GM23338 (cell line): Measurements from ENCODE around the gene STIM2. TPM values are rescaled to one million over a fixed set of nuclear protein-coding genes. Genes with fewer than 3 reads are reported as not detected.

Experiments
- ATAC-seq: fragments of 200-7000 bp; cut with Tn5 transposase; 3 replicates; pipeline ENCODE4 v1.9.1; 2020
- DNase-seq: peaks from one replicate; pipeline ENCODE4 v3.0.0-alpha.2; 2015; ENCODE audit warnings: low spot score
- H2AFZ ChIP-seq: fragments of 200-600 bp; sonication (generic); 2 replicates; pipeline ENCODE4 v1.8.0; 2016; ENCODE audit warnings: antibody characterized with exemption, mild to moderate bottlenecking, moderate library complexity
- H3F3A ChIP-seq: fragments of 200-600 bp; sonication (generic); replicated peaks from 2 replicates; pipeline ENCODE4 v1.8.0; 2017; ENCODE audit warnings: antibody characterized with exemption, mixed run types, low read depth
- H3K27ac ChIP-seq: fragments of 200-600 bp; sonication (generic); 2 replicates; pipeline ENCODE4 v1.6.1; 2016; ENCODE audit warnings: low read depth
- H3K27me3 ChIP-seq: fragments of 200-600 bp; sonication (generic); 2 replicates; pipeline ENCODE4 v1.8.0; 2016; ENCODE audit warnings: mild to moderate bottlenecking, mixed run types, moderate library complexity; ENCODE audit not compliant: insufficient read depth
- H3K36me3 ChIP-seq: fragments of 200-600 bp; sonication (generic); 2 replicates; pipeline ENCODE4 v1.8.0; 2016; ENCODE audit warnings: mild to moderate bottlenecking; ENCODE audit not compliant: insufficient read depth
- H3K4me1 ChIP-seq: fragments of 200-600 bp; sonication (generic); 2 replicates; pipeline ENCODE4 v1.8.0; 2016; ENCODE audit warnings: mild to moderate bottlenecking, moderate library complexity; ENCODE audit not compliant: insufficient read depth
- H3K4me2 ChIP-seq: fragments of 200-600 bp; sonication (generic); 2 replicates; pipeline ENCODE4 v1.7.1; 2017; ENCODE audit warnings: mixed run types
- H3K4me3 ChIP-seq: fragments of 200-600 bp; sonication (generic); 2 replicates; pipeline ENCODE4 v1.6.1; 2016; ENCODE audit warnings: mixed run types
- H3K79me2 ChIP-seq: fragments of 200-600 bp; sonication (generic); replicated peaks from 2 replicates; pipeline ENCODE4 v1.8.0; 2017; ENCODE audit warnings: mild to moderate bottlenecking; ENCODE audit not compliant: insufficient read depth
- H3K9me2 ChIP-seq: fragments of 200-600 bp; sonication (generic); 2 replicates; pipeline ENCODE4 v1.8.0; 2017; ENCODE audit not compliant: insufficient read depth
- H4K20me1 ChIP-seq: fragments of 200-600 bp; sonication (generic); replicated peaks from 2 replicates; pipeline ENCODE4 v1.8.0; 2017; ENCODE audit warnings: mild to moderate bottlenecking; ENCODE audit not compliant: insufficient read depth
- H3K27ac Mint-ChIP-seq: 2 replicates; pipeline ENCODE4 v1.8.0; 2020; ENCODE audit warnings: inconsistent platforms, mild to moderate bottlenecking, moderate library complexity, mixed read lengths
- H3K27me3 Mint-ChIP-seq: 3 replicates; pipeline ENCODE4 v1.8.0; 2022; ENCODE audit warnings: low read depth, mild to moderate bottlenecking, moderate library complexity, mixed read lengths, inconsistent platforms; ENCODE audit not compliant: insufficient read depth, poor library complexity
- H3K36me3 Mint-ChIP-seq: 3 replicates; pipeline ENCODE4 v1.8.0; 2021; ENCODE audit warnings: low read depth, mild to moderate bottlenecking, inconsistent platforms, moderate library complexity, mixed read lengths
- H3K4me1 Mint-ChIP-seq: 3 replicates; pipeline ENCODE4 v1.8.0; 2020; ENCODE audit warnings: mild to moderate bottlenecking, inconsistent platforms, mixed read lengths
- H3K4me3 Mint-ChIP-seq: 3 replicates; pipeline ENCODE4 v1.8.0; 2021; ENCODE audit warnings: moderate library complexity, mild to moderate bottlenecking, inconsistent platforms, mixed read lengths
- H3K9me3 Mint-ChIP-seq: 3 replicates; pipeline ENCODE4 v1.8.0; 2020; ENCODE audit warnings: moderate library complexity, mild to moderate bottlenecking, inconsistent platforms, mixed read lengths
- CREB1 ChIP-seq: fragments of 250-450 bp; sonication (Bioruptor Pico); IDR thresholded peaks from 2 replicates; pipeline ENCODE4 v1.5.0; 2020; ENCODE audit warnings: low read depth, mild to moderate bottlenecking, moderate library complexity
- ETS1 ChIP-seq: IDR thresholded peaks from 2 replicates; pipeline ENCODE4 v1.6.1; 2016; ENCODE audit warnings: antibody characterized with exemption
- EZH2phosphoT487 ChIP-seq: fragments of 200-600 bp; sonication (generic); IDR thresholded peaks from one replicate; pipeline ENCODE4 v1.8.1; 2018; ENCODE audit warnings: antibody characterized with exemption; ENCODE audit not compliant: unreplicated experiment
- JUNB ChIP-seq: IDR thresholded peaks from one replicate; pipeline ENCODE4 v1.6.1; 2016; ENCODE audit warnings: antibody characterized with exemption; ENCODE audit not compliant: unreplicated experiment
- NANOG ChIP-seq: IDR thresholded peaks from 2 replicates; pipeline ENCODE4 v1.6.1; 2016; ENCODE audit warnings: antibody characterized with exemption, borderline replicate concordance
- POLR2AphosphoS5 ChIP-seq: IDR thresholded peaks from 2 replicates; pipeline ENCODE4 v1.6.1; 2016; ENCODE audit warnings: antibody characterized with exemption, low read depth
- ZNF114 ChIP-seq: fragments of 250-450 bp; sonication (Bioruptor Pico); IDR thresholded peaks from 2 replicates; pipeline ENCODE4 v1.5.0; 2020; ENCODE audit warnings: mild to moderate bottlenecking, moderate library complexity
- ZNF331 ChIP-seq: fragments of 250-450 bp; sonication (Bioruptor Pico); IDR thresholded peaks from 2 replicates; pipeline ENCODE4 v1.5.0; 2020; ENCODE audit warnings: low read depth, mild to moderate bottlenecking, moderate library complexity
- polyA plus RNA-seq: library from polyadenylated mRNA; unstranded; fragments of >200 nt; fragmentation: Nextera tagmentation; extraction: Ambion mirVana; gene quantifications from 2 replicates; pipeline ENCODE4 v1.2.1, GENCODE V29; 2016
- total RNA-seq: library from RNA; depleted of rRNA; stranded (reverse); fragments of >200 nt; shearing (Covaris generic); gene quantifications from 2 replicates; pipeline ENCODE4 v1.2.3, GENCODE V29; 2014
- TF ChIP-seq, protein P1 (sequence below): IDR thresholded peaks from one replicate; pipeline ENCODE4 v1.6.1; 2018; ENCODE audit warnings: antibody characterized with exemption; ENCODE audit not compliant: unreplicated experiment
- TF ChIP-seq, protein P2 (sequence below): fragments of 250-450 bp; sonication (Bioruptor Pico); IDR thresholded peaks from 2 replicates; pipeline ENCODE4 v1.5.0; 2020; ENCODE audit warnings: mild to moderate bottlenecking, moderate library complexity

Gene STIM2
- total and polyA plus RNA-seq, 2 experiments from 2014 or later = 13.1 to 17.8 TPM

- TF ChIP-seq, protein P1, sequence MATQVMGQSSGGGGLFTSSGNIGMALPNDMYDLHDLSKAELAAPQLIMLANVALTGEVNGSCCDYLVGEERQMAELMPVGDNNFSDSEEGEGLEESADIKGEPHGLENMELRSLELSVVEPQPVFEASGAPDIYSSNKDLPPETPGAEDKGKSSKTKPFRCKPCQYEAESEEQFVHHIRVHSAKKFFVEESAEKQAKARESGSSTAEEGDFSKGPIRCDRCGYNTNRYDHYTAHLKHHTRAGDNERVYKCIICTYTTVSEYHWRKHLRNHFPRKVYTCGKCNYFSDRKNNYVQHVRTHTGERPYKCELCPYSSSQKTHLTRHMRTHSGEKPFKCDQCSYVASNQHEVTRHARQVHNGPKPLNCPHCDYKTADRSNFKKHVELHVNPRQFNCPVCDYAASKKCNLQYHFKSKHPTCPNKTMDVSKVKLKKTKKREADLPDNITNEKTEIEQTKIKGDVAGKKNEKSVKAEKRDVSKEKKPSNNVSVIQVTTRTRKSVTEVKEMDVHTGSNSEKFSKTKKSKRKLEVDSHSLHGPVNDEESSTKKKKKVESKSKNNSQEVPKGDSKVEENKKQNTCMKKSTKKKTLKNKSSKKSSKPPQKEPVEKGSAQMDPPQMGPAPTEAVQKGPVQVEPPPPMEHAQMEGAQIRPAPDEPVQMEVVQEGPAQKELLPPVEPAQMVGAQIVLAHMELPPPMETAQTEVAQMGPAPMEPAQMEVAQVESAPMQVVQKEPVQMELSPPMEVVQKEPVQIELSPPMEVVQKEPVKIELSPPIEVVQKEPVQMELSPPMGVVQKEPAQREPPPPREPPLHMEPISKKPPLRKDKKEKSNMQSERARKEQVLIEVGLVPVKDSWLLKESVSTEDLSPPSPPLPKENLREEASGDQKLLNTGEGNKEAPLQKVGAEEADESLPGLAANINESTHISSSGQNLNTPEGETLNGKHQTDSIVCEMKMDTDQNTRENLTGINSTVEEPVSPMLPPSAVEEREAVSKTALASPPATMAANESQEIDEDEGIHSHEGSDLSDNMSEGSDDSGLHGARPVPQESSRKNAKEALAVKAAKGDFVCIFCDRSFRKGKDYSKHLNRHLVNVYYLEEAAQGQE = no peak
- no peak for TF ChIP-seq ETS1
- no peak for TF ChIP-seq ZNF114 (CRISPR knock-in tag)
- no peak for TF ChIP-seq POLR2AphosphoS5
- TF ChIP-seq ZNF331 = no peak
- no peak for TF ChIP-seq EZH2phosphoT487
- no peak for TF ChIP-seq JUNB
- TF ChIP-seq NANOG = no peak
Observed at GRCh38 chr4:26984896-26985295, 124.3 kb downstream of the STIM2 start (continued).

GRCh38 chr4:26985873-26986272, 125.2 kb downstream of the STIM2 start:
- H3K79me2 ChIP-seq = no peaks in the 10 kb centered on the region
- H3K9me2 ChIP-seq = 0 out of 2 replicates have a peak, but pooled peaks cover 6% of the 10 kb centered on the region
- H2AFZ ChIP-seq = no peak overlapping the region
- no peak overlapping the region for H3K27ac Mint-ChIP-seq
- DNase-seq (no peak), ATAC-seq (no peak)
- H3K4me3 Mint-ChIP-seq = no peak overlapping the region
- peaks cover 4% of the 10 kb centered on the region; the same call in 2 of the 3 replicates for H3K9me3 Mint-ChIP-seq
- no peaks in the 10 kb centered on the region for H3F3A ChIP-seq
- 0 out of 3 replicates have a peak, but pooled peaks cover 4% of the 10 kb centered on the region for H3K36me3 Mint-ChIP-seq
- no peak overlapping the region for H3K4me3 ChIP-seq
- H3K4me2 ChIP-seq = no peak overlapping the region
- H3K4me1 Mint-ChIP-seq = peaks cover 7% of the 10 kb centered on the region
- H3K36me3 ChIP-seq = no peaks in the 10 kb centered on the region
- no peaks in the 10 kb centered on the region for H3K27me3 ChIP-seq
- H3K4me1 ChIP-seq = peaks cover 6% of the 10 kb centered on the region; the same call in 1 of the 2 replicates
- no peaks in the 10 kb centered on the region for H4K20me1 ChIP-seq
- H3K27ac ChIP-seq = no peak overlapping the region
- H3K27me3 Mint-ChIP-seq = no peaks in the 10 kb centered on the region
- TF ChIP-seq ZNF114 (CRISPR knock-in tag) = no peak
- TF ChIP-seq ZNF331 = no peak
- TF ChIP-seq CREB1 (CRISPR knock-in tag) = no peak
- no peak for TF ChIP-seq POLR2AphosphoS5
- TF ChIP-seq, protein P1 = no peak
- TF ChIP-seq, protein P2, sequence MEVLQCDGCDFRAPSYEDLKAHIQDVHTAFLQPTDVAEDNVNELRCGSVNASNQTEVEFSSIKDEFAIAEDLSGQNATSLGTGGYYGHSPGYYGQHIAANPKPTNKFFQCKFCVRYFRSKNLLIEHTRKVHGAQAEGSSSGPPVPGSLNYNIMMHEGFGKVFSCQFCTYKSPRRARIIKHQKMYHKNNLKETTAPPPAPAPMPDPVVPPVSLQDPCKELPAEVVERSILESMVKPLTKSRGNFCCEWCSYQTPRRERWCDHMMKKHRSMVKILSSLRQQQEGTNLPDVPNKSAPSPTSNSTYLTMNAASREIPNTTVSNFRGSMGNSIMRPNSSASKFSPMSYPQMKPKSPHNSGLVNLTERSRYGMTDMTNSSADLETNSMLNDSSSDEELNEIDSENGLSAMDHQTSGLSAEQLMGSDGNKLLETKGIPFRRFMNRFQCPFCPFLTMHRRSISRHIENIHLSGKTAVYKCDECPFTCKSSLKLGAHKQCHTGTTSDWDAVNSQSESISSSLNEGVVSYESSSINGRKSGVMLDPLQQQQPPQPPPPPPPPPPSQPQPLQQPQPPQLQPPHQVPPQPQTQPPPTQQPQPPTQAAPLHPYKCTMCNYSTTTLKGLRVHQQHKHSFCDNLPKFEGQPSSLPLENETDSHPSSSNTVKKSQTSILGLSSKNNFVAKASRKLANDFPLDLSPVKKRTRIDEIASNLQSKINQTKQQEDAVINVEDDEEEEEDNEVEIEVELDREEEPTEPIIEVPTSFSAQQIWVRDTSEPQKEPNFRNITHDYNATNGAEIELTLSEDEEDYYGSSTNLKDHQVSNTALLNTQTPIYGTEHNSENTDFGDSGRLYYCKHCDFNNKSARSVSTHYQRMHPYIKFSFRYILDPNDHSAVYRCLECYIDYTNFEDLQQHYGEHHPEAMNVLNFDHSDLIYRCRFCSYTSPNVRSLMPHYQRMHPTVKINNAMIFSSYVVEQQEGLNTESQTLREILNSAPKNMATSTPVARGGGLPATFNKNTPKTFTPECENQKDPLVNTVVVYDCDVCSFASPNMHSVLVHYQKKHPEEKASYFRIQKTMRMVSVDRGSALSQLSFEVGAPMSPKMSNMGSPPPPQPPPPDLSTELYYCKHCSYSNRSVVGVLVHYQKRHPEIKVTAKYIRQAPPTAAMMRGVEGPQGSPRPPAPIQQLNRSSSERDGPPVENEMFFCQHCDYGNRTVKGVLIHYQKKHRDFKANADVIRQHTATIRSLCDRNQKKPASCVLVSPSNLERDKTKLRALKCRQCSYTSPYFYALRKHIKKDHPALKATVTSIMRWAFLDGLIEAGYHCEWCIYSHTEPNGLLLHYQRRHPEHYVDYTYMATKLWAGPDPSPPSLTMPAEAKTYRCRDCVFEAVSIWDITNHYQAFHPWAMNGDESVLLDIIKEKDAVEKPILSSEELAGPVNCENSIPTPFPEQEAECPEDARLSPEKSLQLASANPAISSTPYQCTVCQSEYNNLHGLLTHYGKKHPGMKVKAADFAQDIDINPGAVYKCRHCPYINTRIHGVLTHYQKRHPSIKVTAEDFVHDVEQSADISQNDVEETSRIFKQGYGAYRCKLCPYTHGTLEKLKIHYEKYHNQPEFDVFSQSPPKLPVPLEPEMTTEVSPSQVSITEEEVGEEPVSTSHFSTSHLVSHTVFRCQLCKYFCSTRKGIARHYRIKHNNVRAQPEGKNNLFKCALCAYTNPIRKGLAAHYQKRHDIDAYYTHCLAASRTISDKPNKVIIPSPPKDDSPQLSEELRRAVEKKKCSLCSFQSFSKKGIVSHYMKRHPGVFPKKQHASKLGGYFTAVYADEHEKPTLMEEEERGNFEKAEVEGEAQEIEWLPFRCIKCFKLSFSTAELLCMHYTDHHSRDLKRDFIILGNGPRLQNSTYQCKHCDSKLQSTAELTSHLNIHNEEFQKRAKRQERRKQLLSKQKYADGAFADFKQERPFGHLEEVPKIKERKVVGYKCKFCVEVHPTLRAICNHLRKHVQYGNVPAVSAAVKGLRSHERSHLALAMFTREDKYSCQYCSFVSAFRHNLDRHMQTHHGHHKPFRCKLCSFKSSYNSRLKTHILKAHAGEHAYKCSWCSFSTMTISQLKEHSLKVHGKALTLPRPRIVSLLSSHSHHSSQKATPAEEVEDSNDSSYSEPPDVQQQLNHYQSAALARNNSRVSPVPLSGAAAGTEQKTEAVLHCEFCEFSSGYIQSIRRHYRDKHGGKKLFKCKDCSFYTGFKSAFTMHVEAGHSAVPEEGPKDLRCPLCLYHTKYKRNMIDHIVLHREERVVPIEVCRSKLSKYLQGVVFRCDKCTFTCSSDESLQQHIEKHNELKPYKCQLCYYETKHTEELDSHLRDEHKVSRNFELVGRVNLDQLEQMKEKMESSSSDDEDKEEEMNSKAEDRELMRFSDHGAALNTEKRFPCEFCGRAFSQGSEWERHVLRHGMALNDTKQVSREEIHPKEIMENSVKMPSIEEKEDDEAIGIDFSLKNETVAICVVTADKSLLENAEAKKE = no peak
- no peak for TF ChIP-seq EZH2phosphoT487
- TF ChIP-seq JUNB = no peak
- no peak for TF ChIP-seq NANOG
